Neural crest cell (in vitro differentiated cells): Measurements from ENCODE around the gene TMEM72. TPM values are rescaled to one million over a fixed set of nuclear protein-coding genes. Genes with fewer than 3 reads are reported as not detected.
"Not testable (repeated sequence)": the region's sequence is repeated elsewhere in the genome, so short reads cannot be mapped to it uniquely, and the experiment has no call there.

ENCODE experiments used
- DNase-seq: peaks from one replicate; pipeline ENCODE4 v3.0.0; 2021; ENCODE audit warnings: low read depth, mixed read lengths, low spot score
- H3K27ac Mint-ChIP-seq: one replicate; pipeline ENCODE4 v1.8.0; 2021; ENCODE audit warnings: mild to moderate bottlenecking, mixed read lengths; ENCODE audit not compliant: unreplicated experiment
- H3K27me3 Mint-ChIP-seq: 2 replicates; pipeline ENCODE4 v1.8.0; 2021; ENCODE audit warnings: low read depth, mild to moderate bottlenecking, mixed read lengths
- H3K36me3 Mint-ChIP-seq: 2 replicates; pipeline ENCODE4 v1.8.0; 2021; ENCODE audit warnings: low read depth, mild to moderate bottlenecking, mixed read lengths
- H3K4me1 Mint-ChIP-seq: 2 replicates; pipeline ENCODE4 v1.8.0; 2021; ENCODE audit warnings: mixed read lengths
- H3K4me3 Mint-ChIP-seq: one replicate; pipeline ENCODE4 v1.8.0; 2021; ENCODE audit warnings: mild to moderate bottlenecking, mixed read lengths
- H3K9me3 Mint-ChIP-seq: 2 replicates; pipeline ENCODE4 v1.8.0; 2021; ENCODE audit warnings: mixed read lengths
- total RNA-seq: library from RNA; stranded (reverse); gene quantifications from 2 replicates; pipeline ENCODE4 v1.2.1, GENCODE V29; 2021
- TF ChIP-seq, protein P1 (sequence below): fragments of 200-600 bp; sonication (generic); conservative IDR thresholded peaks from 2 replicates; pipeline ENCODE4 v1.5.0; 2021; ENCODE audit warnings: antibody characterized with exemption, mild to moderate bottlenecking

The TMEM72 gene
- total RNA-seq, 1 donor from 2014 or later, result not detected

DNA sequence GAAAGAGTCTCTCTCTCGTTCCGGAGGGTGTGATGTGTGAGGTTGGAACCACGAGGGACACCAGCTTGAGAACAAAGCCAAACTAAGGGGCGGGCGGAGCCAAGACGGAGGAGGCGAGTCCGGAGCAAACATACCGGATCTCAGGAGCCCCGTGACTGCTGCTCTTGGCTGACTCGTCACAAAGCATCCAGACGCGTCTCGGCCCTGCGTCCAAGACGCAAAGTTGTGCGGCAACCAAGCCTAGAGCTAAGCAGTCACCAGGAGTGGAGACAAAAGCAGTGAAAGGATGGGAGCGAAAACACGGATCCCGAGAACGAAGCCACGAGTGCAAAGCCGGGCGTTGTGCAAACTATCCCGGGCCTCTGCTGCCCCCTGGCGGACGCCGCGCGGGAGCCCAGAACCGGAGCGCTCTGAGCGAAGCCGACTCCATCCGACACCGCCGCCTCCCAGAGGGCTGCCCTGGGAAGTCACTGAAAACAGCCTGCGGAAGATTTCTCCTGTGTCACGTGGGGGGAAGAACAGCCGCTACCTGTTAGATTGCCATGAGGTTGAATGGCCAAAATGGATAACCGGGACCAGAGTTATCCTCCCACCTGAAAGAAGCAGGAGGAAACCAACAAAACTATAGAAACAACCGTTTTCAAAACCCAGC lies 46.4 kb upstream of the TMEM72 start:
- H3K27ac Mint-ChIP-seq, result peak overlapping the region; percentile 99
- H3K9me3 Mint-ChIP-seq, result no peaks in the 10 kb centered on the region
- TF ChIP-seq, protein P1, sequence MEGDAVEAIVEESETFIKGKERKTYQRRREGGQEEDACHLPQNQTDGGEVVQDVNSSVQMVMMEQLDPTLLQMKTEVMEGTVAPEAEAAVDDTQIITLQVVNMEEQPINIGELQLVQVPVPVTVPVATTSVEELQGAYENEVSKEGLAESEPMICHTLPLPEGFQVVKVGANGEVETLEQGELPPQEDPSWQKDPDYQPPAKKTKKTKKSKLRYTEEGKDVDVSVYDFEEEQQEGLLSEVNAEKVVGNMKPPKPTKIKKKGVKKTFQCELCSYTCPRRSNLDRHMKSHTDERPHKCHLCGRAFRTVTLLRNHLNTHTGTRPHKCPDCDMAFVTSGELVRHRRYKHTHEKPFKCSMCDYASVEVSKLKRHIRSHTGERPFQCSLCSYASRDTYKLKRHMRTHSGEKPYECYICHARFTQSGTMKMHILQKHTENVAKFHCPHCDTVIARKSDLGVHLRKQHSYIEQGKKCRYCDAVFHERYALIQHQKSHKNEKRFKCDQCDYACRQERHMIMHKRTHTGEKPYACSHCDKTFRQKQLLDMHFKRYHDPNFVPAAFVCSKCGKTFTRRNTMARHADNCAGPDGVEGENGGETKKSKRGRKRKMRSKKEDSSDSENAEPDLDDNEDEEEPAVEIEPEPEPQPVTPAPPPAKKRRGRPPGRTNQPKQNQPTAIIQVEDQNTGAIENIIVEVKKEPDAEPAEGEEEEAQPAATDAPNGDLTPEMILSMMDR, result peak; percentile 99
- peaks cover 24% of the 10 kb centered on the region for H3K27me3 Mint-ChIP-seq
- peak; percentile 99 for DNase-seq
- no peaks in the 10 kb centered on the region for H3K36me3 Mint-ChIP-seq
- H3K4me3 Mint-ChIP-seq, result peak overlapping the region; percentile 86
- peaks cover 35% of the 10 kb centered on the region for H3K4me1 Mint-ChIP-seq

DNA sequence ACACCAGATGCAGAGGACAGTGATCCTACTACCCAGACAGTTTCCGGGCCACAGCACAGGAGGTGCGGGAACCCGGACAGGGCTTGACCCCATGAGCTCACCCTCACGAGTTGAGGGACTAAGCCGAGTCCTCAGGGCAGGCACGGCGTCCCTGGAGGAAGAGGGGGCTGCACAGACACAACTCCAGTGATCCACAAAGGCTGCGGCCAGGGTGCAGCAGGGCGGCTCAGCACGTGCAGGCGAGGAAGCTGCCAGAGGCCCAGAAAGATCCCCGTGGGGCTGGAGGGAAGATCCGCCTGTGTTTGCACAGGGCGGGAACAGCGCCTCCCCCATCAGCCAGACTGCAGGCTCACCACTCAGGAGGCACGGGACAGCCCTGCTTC lies 45.9 kb upstream of the TMEM72 start:
- no peak for DNase-seq
- TF ChIP-seq, protein P1, result no peak
- Mint-ChIP-seq H3K4me3 (peak overlapping the region; percentile 86), H3K4me1 (peaks cover 31% of the 10 kb centered on the region), H3K27ac (no peak overlapping the region), H3K9me3 (no peaks in the 10 kb centered on the region), H3K36me3 (no peaks in the 10 kb centered on the region), H3K27me3 (peaks cover 28% of the 10 kb centered on the region)

DNA sequence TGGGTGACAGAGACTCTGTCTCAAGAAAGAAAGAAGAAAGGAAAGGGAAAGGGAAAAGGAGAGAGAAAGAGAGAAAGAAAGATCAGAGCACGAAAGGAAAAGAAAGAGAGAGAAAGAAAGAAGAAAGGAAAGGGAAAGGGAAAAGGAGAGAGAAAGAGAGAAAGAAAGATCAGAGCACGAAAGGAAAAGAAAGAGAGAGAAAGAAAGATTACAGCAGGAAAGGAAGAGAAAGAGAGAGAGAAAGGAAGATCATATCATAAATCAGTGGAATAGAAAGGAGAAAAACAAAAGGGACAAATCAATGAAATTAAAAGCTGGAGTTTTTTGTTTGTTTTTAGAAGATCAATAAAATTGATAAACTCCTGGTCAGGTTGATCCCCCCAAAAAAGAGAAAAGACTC lies 44.8 kb upstream of the TMEM72 start:
- not testable (repeated sequence) for H3K36me3 Mint-ChIP-seq, DNase-seq, H3K9me3 Mint-ChIP-seq, H3K4me3 Mint-ChIP-seq, H3K27ac Mint-ChIP-seq
- H3K27me3 Mint-ChIP-seq, result peaks cover 28% of the 10 kb centered on the region
- H3K4me1 Mint-ChIP-seq, result peaks cover 27% of the 10 kb centered on the region

- TF ChIP-seq, protein P1, result no peak
- Mint-ChIP-seq H3K4me1 (peaks cover 2% of the 10 kb centered on the region), H3K36me3 (no peaks in the 10 kb centered on the region), H3K9me3 (no peaks in the 10 kb centered on the region), H3K27ac (peak overlapping the region; percentile 84), H3K27me3 (peaks cover 10% of the 10 kb centered on the region), H3K4me3 (no peak overlapping the region)
- DNase-seq, result no peak
Measured at GRCh38 chr10:44870031-44870430, 41.1 kb upstream of the TMEM72 start.

GRCh38 chr10:44873160-44873559 lies 38.0 kb upstream of the TMEM72 start:
- Mint-ChIP-seq H3K4me3 (no peak overlapping the region), H3K36me3 (no peaks in the 10 kb centered on the region), H3K4me1 (no peaks in the 10 kb centered on the region), H3K9me3 (no peaks in the 10 kb centered on the region), H3K27ac (no peak overlapping the region), H3K27me3 (peaks cover 8% of the 10 kb centered on the region)
- no peak for DNase-seq
- TF ChIP-seq, protein P1, result no peak

- H3K4me3 Mint-ChIP-seq, result no peak overlapping the region
- DNase-seq, result no peak
- H3K36me3 Mint-ChIP-seq, result no peaks in the 10 kb centered on the region
- H3K27ac Mint-ChIP-seq, result no peak overlapping the region
- H3K9me3 Mint-ChIP-seq, result no peaks in the 10 kb centered on the region
- TF ChIP-seq, protein P1, result no peak
- peaks cover 8% of the 10 kb centered on the region for H3K27me3 Mint-ChIP-seq
- H3K4me1 Mint-ChIP-seq, result peaks cover 9% of the 10 kb centered on the region
Measured at GRCh38 chr10:44874166-44874565, 37.0 kb upstream of the TMEM72 start.
